ENCODE measurements around the gene ARL8B. TPM values are rescaled to one million over a fixed set of nuclear protein-coding genes. Genes with fewer than 3 reads are reported as not detected.

ARL8B gene
- total RNA-seq, 3 donors from 2014 or later = 49.3 to 68.5 (median 57.6) TPM

DNA sequence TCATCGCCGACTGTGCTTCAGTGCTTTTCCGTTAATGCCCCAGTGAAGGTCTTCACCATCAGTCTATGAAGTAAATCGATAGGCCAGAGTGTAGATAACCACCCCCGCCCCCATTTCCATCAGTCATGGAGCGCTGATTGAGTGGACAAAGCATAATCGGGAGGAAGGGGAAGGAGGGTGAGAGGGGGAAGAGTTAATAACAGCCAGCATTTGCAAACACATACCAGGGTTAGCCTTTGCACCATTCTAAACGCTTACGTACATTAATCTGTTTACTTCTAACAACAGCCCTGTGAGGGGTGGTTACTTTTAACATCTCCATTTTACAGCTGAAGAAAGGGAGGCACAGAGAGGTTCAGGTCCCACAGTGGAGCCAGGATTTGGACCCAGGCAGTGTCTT lies 92.3 kb downstream of the ARL8B start:
- Histone ChIP-seq H3K4me1 (ENCODE audit: low read depth) (no peaks in the 10 kb centered on the region), H3K9me3 (no peaks in the 10 kb centered on the region), H3K36me3 (ENCODE audit: low read depth) (peaks cover 14% of the 10 kb centered on the region), H3K4me3 (no peak overlapping the region)
- DNase-seq (no peak), ATAC-seq (no peak)
- intact Hi-C loops (cut with DNase I, micrococcal nuclease) = no loop called here
- TF ChIP-seq, protein P1, sequence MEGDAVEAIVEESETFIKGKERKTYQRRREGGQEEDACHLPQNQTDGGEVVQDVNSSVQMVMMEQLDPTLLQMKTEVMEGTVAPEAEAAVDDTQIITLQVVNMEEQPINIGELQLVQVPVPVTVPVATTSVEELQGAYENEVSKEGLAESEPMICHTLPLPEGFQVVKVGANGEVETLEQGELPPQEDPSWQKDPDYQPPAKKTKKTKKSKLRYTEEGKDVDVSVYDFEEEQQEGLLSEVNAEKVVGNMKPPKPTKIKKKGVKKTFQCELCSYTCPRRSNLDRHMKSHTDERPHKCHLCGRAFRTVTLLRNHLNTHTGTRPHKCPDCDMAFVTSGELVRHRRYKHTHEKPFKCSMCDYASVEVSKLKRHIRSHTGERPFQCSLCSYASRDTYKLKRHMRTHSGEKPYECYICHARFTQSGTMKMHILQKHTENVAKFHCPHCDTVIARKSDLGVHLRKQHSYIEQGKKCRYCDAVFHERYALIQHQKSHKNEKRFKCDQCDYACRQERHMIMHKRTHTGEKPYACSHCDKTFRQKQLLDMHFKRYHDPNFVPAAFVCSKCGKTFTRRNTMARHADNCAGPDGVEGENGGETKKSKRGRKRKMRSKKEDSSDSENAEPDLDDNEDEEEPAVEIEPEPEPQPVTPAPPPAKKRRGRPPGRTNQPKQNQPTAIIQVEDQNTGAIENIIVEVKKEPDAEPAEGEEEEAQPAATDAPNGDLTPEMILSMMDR (IDR thresholded peaks at IDR 0.05) = no peak

DNA sequence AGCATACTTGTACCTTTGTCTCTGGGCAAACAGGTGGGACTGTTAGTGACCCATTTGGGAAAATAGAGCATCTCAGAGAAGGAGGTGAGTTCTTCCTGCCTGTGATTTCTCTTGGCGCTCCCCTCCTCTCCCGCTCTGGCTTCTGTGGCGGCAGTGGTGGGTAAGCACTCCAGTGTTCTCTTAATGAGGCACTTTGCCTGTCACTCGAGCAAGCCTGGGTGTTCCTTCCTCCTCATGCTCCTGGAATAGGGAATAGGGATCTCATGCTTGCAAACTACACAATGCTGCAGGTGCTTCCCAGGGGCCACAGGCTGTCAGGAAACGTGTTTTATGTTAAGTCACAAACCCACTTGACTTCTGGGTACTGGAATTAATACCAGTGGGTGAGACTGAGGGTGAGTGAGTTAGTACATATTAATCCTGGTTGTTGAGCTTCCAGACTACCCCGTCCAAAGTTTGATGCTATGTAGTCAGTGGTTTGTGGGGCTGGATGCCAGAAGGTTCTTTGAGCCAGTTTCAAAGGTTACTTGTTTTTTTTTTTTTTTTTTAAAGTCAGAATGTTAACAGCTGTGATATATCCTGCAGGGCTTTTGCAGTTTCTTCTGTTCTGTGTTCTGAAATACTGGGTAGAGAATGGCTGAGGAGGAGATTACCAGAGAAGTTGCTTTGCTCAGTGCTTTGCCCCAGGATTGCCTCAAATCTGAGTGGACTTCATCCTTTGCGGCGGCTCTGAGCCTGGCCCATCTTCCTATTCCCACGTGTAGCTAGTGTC lies 95.9 kb downstream of the ARL8B start:
- ATAC-seq = no peak
- no peak overlapping the region for H3K4me3 ChIP-seq
- H3K4me1 ChIP-seq (ENCODE audit: low read depth) = no peaks in the 10 kb centered on the region
- no peaks in the 10 kb centered on the region for H3K9me3 ChIP-seq
- no peak for DNase-seq
- peaks cover 5% of the 10 kb centered on the region for H3K36me3 ChIP-seq (ENCODE audit: low read depth)
- TF ChIP-seq, protein P1 (IDR thresholded peaks at IDR 0.05) = no peak
- intact Hi-C loops (cut with DNase I, micrococcal nuclease) = no loop called here

- Histone ChIP-seq H3K4me1 (ENCODE audit: low read depth) (no peaks in the 10 kb centered on the region), H3K9me3 (no peaks in the 10 kb centered on the region), H3K36me3 (ENCODE audit: low read depth) (peaks cover 5% of the 10 kb centered on the region), H3K4me3 (no peak overlapping the region)
- TF ChIP-seq, protein P1 (IDR thresholded peaks at IDR 0.05) = no peak
- no peak for DNase-seq
- intact Hi-C loops (cut with DNase I, micrococcal nuclease) = no loop called here
- ATAC-seq = no peak
Observed at GRCh38 chr3:5218815-5219214, 96.7 kb downstream of the ARL8B start.

GRCh38 chr3:5219216-5219615 lies 97.1 kb downstream of the ARL8B start:
- ATAC-seq (no peak), DNase-seq (no peak)
- Histone ChIP-seq H3K4me1 (ENCODE audit: low read depth) (no peaks in the 10 kb centered on the region), H3K4me3 (no peak overlapping the region), H3K9me3 (no peaks in the 10 kb centered on the region), H3K36me3 (ENCODE audit: low read depth) (peaks cover 5% of the 10 kb centered on the region)
- TF ChIP-seq, protein P1 (IDR thresholded peaks at IDR 0.05) = no peak
- intact Hi-C loops (cut with DNase I, micrococcal nuclease) = no loop called here

GRCh38 chr3:5220193-5220592 lies 98.1 kb downstream of the ARL8B start:
- Histone ChIP-seq H3K36me3 (ENCODE audit: low read depth) (peaks cover 5% of the 10 kb centered on the region), H3K4me1 (ENCODE audit: low read depth) (no peaks in the 10 kb centered on the region), H3K9me3 (no peaks in the 10 kb centered on the region), H3K4me3 (no peak overlapping the region)
- ATAC-seq = no peak
- DNase-seq = no peak
- TF ChIP-seq, protein P1 (IDR thresholded peaks at IDR 0.05) = no peak
- intact Hi-C loops (cut with DNase I, micrococcal nuclease) = no loop called here

All from mucosa of descending colon (tissue), 3 donors.